Measurements from ENCODE around the gene RPAP2.

Gene RPAP2

GRCh38 chr1:92447033-92447681 lies 148.3 kb downstream of the RPAP2 start:
- DNase-seq (ENCODE audit: low read depth), result no peak

- DNase-seq (ENCODE audit: low read depth), result no peak
Measured at GRCh38 chr1:92447976-92448375, 149.1 kb downstream of the RPAP2 start.
